ENCODE results near the gene LACTB.

DNA sequence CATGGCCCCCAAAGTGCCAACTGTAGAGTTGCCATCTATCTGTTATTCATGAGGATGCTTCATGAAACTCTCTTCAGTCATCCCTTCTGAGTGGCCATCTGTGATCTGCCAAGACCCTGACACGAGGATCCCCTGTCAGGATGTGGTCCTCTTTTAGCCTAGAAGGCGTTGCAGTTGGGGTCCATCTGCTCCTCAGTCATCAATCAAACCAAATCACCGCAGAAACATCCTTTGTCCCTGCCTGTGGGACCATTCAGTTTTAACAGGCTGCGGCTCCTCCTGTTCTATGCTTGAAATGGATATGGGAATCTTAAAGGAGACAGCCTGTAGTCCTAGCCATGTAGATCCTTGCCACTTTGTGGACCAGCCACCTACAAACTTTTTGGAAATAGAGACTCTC lies 41.6 kb downstream of the LACTB start:
- TF ChIP-seq POLR2A (IDR thresholded peaks at IDR 0.05) (no peak), POLR2AphosphoS5 (IDR thresholded peaks at IDR 0.05) (no peak), EP300 (IDR thresholded peaks at IDR 0.05) (no peak)
- TF ChIP-seq, protein P1, sequence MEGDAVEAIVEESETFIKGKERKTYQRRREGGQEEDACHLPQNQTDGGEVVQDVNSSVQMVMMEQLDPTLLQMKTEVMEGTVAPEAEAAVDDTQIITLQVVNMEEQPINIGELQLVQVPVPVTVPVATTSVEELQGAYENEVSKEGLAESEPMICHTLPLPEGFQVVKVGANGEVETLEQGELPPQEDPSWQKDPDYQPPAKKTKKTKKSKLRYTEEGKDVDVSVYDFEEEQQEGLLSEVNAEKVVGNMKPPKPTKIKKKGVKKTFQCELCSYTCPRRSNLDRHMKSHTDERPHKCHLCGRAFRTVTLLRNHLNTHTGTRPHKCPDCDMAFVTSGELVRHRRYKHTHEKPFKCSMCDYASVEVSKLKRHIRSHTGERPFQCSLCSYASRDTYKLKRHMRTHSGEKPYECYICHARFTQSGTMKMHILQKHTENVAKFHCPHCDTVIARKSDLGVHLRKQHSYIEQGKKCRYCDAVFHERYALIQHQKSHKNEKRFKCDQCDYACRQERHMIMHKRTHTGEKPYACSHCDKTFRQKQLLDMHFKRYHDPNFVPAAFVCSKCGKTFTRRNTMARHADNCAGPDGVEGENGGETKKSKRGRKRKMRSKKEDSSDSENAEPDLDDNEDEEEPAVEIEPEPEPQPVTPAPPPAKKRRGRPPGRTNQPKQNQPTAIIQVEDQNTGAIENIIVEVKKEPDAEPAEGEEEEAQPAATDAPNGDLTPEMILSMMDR (IDR thresholded peaks at IDR 0.05) = no peak
